KMS-11 (cell line): ENCODE measurements around the gene ZSWIM8.

Source experiments
- H2AFZ ChIP-seq: fragments of 200-600 bp; sonication (generic); 2 replicates; pipeline ENCODE4 v1.6.1; 2016; ENCODE audit warnings: antibody characterized with exemption, mixed run types, low read depth
- H3K27ac ChIP-seq: fragments of 200-600 bp; sonication (generic); 2 replicates; pipeline ENCODE4 v1.6.1; 2016; ENCODE audit warnings: mild to moderate bottlenecking, mixed run types
- H3K27me3 ChIP-seq: fragments of 200-600 bp; sonication (generic); 2 replicates; pipeline ENCODE4 v1.6.1; 2017; ENCODE audit warnings: mild to moderate bottlenecking, low read depth, mixed run types, moderate library complexity; ENCODE audit not compliant: insufficient read depth
- H3K36me3 ChIP-seq: fragments of 200-600 bp; sonication (generic); 2 replicates; pipeline ENCODE4 v1.6.1; 2017; ENCODE audit warnings: mild to moderate bottlenecking, mixed run types; ENCODE audit not compliant: insufficient read depth
- H3K4me1 ChIP-seq: fragments of 200-600 bp; sonication (generic); 2 replicates; pipeline ENCODE4 v1.6.1; 2016; ENCODE audit warnings: mild to moderate bottlenecking, low read depth, mixed run types; ENCODE audit not compliant: poor library complexity, severe bottlenecking
- H3K4me2 ChIP-seq: fragments of 200-600 bp; sonication (generic); 2 replicates; pipeline ENCODE4 v1.7.0; 2016; ENCODE audit warnings: mild to moderate bottlenecking, mixed run types
- H3K4me3 ChIP-seq: fragments of 200-600 bp; sonication (generic); IDR thresholded peaks from 2 replicates; pipeline ENCODE4 v1.6.1; 2017; ENCODE audit warnings: low read depth, low read length, mixed read lengths; ENCODE audit not compliant: insufficient read depth
- H3K79me2 ChIP-seq: fragments of 200-600 bp; sonication (generic); 2 replicates; pipeline ENCODE4 v1.6.1; 2016; ENCODE audit warnings: low read depth, mixed run types; ENCODE audit not compliant: insufficient read depth
- H3K9ac ChIP-seq: fragments of 200-600 bp; sonication (generic); 2 replicates; pipeline ENCODE4 v1.6.1; 2016; ENCODE audit warnings: mild to moderate bottlenecking, mixed run types
- H4K20me1 ChIP-seq: fragments of 200-600 bp; sonication (generic); 2 replicates; pipeline ENCODE4 v1.6.1; 2016; ENCODE audit warnings: mild to moderate bottlenecking, mixed run types; ENCODE audit not compliant: insufficient read depth
- CTCF ChIP-seq: fragments of 200-600 bp; sonication (generic); conservative IDR thresholded peaks from 2 replicates; pipeline ENCODE4 v1.6.1; 2017; ENCODE audit warnings: low read depth, mild to moderate bottlenecking, antibody characterized with exemption, low read length, moderate library complexity, mixed read lengths

Gene ZSWIM8

DNA sequence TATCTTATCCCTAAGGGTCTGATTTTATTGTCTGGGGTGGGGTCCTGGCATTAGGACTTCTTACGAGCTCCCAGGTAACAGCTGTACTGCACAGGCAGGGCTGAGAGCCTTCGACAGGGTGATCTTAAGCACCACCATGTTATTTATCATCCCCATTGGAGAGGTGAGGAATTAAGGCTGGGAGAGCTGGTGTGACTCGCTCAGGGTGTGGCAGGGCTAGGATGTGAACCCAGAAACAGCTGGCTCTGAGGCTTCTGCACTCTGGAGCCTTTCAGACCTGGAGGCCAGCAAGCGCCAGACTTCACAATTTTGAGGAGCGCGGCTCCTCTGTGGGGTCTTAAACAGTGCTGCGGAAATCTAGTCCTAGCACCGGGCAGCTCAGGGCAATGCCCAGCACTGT is 53.4 kb downstream of the ZSWIM8 start:
- Histone ChIP-seq H3K27ac (no peak overlapping the region), H3K79me2 (no peaks in the 10 kb centered on the region), H4K20me1 (no peaks in the 10 kb centered on the region), H3K27me3 (no peaks in the 10 kb centered on the region), H3K36me3 (no peaks in the 10 kb centered on the region; the same call in 1 of the 2 replicates), H3K4me3 (no peak overlapping the region), H2AFZ (no peak overlapping the region), H3K4me2 (no peak overlapping the region), H3K4me1 (no peaks in the 10 kb centered on the region), H3K9ac (no peak overlapping the region)
- no peak for TF ChIP-seq CTCF

- Histone ChIP-seq H3K9ac (no peak overlapping the region), H4K20me1 (no peaks in the 10 kb centered on the region), H3K79me2 (no peaks in the 10 kb centered on the region), H3K4me2 (no peak overlapping the region), H3K4me3 (no peak overlapping the region), H2AFZ (no peak overlapping the region), H3K4me1 (no peaks in the 10 kb centered on the region), H3K27ac (no peak overlapping the region), H3K36me3 (no peaks in the 10 kb centered on the region; the same call in 1 of the 2 replicates), H3K27me3 (no peaks in the 10 kb centered on the region)
- no peak for TF ChIP-seq CTCF
Observed at GRCh38 chr10:73839276-73839966, 54.0 kb downstream of the ZSWIM8 start.

- H3K9ac ChIP-seq: no peak overlapping the region
- H3K27me3 ChIP-seq: no peaks in the 10 kb centered on the region
- H3K4me2 ChIP-seq: no peak overlapping the region
- no peak overlapping the region for H3K4me3 ChIP-seq
- no peak overlapping the region for H3K27ac ChIP-seq
- H3K36me3 ChIP-seq: no peaks in the 10 kb centered on the region; the same call in 1 of the 2 replicates
- no peaks in the 10 kb centered on the region for H3K79me2 ChIP-seq
- no peak for TF ChIP-seq CTCF
- no peaks in the 10 kb centered on the region for H4K20me1 ChIP-seq
- H3K4me1 ChIP-seq: no peaks in the 10 kb centered on the region
- no peak overlapping the region for H2AFZ ChIP-seq
Observed at GRCh38 chr10:73840056-73840402, 54.6 kb downstream of the ZSWIM8 start.

DNA sequence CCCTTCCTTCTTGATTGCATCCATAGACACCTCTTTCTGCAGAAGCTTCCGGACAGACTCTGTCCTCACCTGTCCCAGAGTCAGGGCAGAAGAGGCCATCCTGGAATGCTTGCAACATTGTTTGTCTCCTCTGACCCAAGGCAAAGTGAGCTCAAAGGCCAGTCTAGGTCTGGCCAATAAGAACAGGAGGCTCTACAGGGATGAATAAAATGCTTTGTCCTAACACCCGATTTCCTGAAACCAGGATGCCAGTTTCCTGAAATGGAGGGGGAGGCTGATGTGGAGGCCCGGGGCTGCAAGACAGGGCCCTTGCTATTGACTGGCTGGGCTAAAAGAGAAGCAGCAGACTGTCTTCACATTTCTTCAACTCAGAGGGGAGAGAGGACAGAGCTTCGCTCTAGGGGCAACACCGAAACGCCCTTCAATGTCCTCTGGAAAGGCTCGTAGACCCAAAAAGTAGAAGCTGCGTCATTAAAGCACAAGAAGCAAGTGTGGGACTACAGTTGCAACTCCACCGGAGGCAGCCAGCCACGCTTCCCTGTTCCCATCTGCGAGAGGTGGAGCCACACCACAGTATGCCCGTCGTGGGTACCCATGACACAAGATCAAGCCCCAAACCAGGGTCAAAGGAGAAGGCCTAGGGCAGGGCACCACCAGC is 55.1 kb downstream of the ZSWIM8 start:
- no peak overlapping the region for H2AFZ ChIP-seq
- H3K79me2 ChIP-seq: no peaks in the 10 kb centered on the region
- TF ChIP-seq CTCF: no peak
- H3K27ac ChIP-seq: no peak overlapping the region
- no peaks in the 10 kb centered on the region for H3K4me1 ChIP-seq
- H3K36me3 ChIP-seq: no peaks in the 10 kb centered on the region; the same call in 1 of the 2 replicates
- H3K4me2 ChIP-seq: no peak overlapping the region
- no peaks in the 10 kb centered on the region for H3K27me3 ChIP-seq
- H3K9ac ChIP-seq: no peak overlapping the region
- H4K20me1 ChIP-seq: no peaks in the 10 kb centered on the region
- no peak overlapping the region for H3K4me3 ChIP-seq
